OCI-LY3 (cell line): Measurements from ENCODE around the gene ETDA.
"Not testable (repeated sequence)": the region's sequence is repeated elsewhere in the genome, so short reads cannot be mapped to it uniquely, and the experiment has no call there.

Experiments
- H2AFZ ChIP-seq: fragments of 200-600, 300-600 bp; shearing (Covaris generic); 2 replicates; pipeline ENCODE4 v1.6.0; 2014; ENCODE audit warnings: antibody characterized with exemption, low read depth, low read length
- H3K27ac ChIP-seq: fragments of 200-600, 300-600 bp; sonication (generic); 2 replicates; pipeline ENCODE4 v1.5.1; 2014; ENCODE audit warnings: mild to moderate bottlenecking, low read length, moderate library complexity, mixed read lengths
- H3K27me3 ChIP-seq: fragments of 200-600, 300-600 bp; sonication (generic); 2 replicates; pipeline ENCODE4 v1.6.1; 2014; ENCODE audit warnings: low read depth, low read length, mixed read lengths
- H3K36me3 ChIP-seq: fragments of 200-600, 300-600 bp; sonication (generic); replicated peaks from 2 replicates; pipeline ENCODE3; 2014; ENCODE audit warnings: low read depth, low read length, mixed read lengths
- H3K4me1 ChIP-seq: fragments of 300-600, 200-600 bp; sonication (generic); 2 replicates; pipeline ENCODE4 v1.6.1; 2014; ENCODE audit warnings: low read length, mixed read lengths
- H3K4me2 ChIP-seq: fragments of 200-600, 300-600 bp; sonication (generic); 2 replicates; pipeline ENCODE4 v1.6.1; 2014; ENCODE audit warnings: low read length, mixed read lengths
- H3K4me3 ChIP-seq: fragments of 300-600, 200-600 bp; sonication (generic); 2 replicates; pipeline ENCODE4 v1.5.1; 2014; ENCODE audit warnings: antibody characterized with exemption, mild to moderate bottlenecking, low read length, moderate library complexity
- H3K79me2 ChIP-seq: fragments of 300-600, 200-600 bp; shearing (Covaris generic); 2 replicates; pipeline ENCODE4 v1.6.1; 2014; ENCODE audit warnings: mild to moderate bottlenecking, low read length, mixed read lengths
- H3K9ac ChIP-seq: fragments of 300-600, 200-600 bp; shearing (Covaris generic); 2 replicates; pipeline ENCODE4 v1.6.0; 2014; ENCODE audit warnings: mild to moderate bottlenecking, low read length, moderate library complexity
- H3K9me3 ChIP-seq: fragments of 200-600, 300-600 bp; shearing (Covaris generic); 2 replicates; pipeline ENCODE4 v1.6.1; 2014; ENCODE audit warnings: low read length, mixed read lengths; ENCODE audit not compliant: insufficient read depth
- H4K20me1 ChIP-seq: fragments of 200-600, 300-600 bp; sonication (generic); 2 replicates; pipeline ENCODE4 v1.6.1; 2016; ENCODE audit warnings: low read length, mixed read lengths; ENCODE audit not compliant: insufficient read depth
- EZH2phosphoT487 ChIP-seq: fragments of 200-600 bp; shearing (Covaris generic); IDR thresholded peaks from 2 replicates; pipeline ENCODE4 v1.6.1; 2018; ENCODE audit warnings: antibody characterized with exemption, mixed run types, low read depth
- TF ChIP-seq, protein P1 (sequence below): fragments of 200-600, 300-600 bp; sonication (generic); IDR thresholded peaks from 2 replicates; pipeline ENCODE4 v1.5.1; 2014; ENCODE audit warnings: antibody characterized with exemption, low read length, low read depth

Gene ETDA

GRCh38 chrX:135252011-135252518 lies at the start of gene ETDA:
Gene ETDA (plus strand): TSS chrX:135252061. CDS start chrX:135253277, 1,216 bp downstream.
- H3K9me3 ChIP-seq, H3K79me2 ChIP-seq, H4K20me1 ChIP-seq, H3K9ac ChIP-seq, H3K4me3 ChIP-seq, H3K27ac ChIP-seq, H3K27me3 ChIP-seq, H3K4me1 ChIP-seq, H3K4me2 ChIP-seq, H2AFZ ChIP-seq, H3K36me3 ChIP-seq: not testable (repeated sequence)

DNA sequence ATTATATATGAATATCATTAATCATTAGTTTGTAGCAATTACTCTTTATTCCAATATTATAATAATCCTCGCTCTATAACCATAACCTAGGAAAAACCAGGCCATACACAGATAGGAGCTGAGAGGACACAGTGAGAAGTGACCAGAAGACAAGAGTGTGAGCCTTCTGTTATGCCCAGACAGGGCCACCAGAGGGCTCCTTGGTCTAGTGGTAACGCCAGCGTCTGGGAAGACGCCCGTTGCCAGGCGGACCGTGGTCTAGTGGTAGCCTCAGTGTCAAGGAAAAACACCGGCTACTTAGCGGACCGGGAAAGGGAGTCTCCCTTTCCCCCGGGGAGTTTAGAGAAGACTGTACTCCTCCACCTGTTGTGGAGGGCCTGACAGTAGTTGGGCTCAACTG lies 45.4 kb upstream of the ETDA start:
- not testable (repeated sequence) for H3K9me3 ChIP-seq, H3K27me3 ChIP-seq, H3K9ac ChIP-seq, H3K79me2 ChIP-seq, H3K36me3 ChIP-seq, H3K4me1 ChIP-seq, H3K27ac ChIP-seq, H4K20me1 ChIP-seq
- TF ChIP-seq, protein P1, sequence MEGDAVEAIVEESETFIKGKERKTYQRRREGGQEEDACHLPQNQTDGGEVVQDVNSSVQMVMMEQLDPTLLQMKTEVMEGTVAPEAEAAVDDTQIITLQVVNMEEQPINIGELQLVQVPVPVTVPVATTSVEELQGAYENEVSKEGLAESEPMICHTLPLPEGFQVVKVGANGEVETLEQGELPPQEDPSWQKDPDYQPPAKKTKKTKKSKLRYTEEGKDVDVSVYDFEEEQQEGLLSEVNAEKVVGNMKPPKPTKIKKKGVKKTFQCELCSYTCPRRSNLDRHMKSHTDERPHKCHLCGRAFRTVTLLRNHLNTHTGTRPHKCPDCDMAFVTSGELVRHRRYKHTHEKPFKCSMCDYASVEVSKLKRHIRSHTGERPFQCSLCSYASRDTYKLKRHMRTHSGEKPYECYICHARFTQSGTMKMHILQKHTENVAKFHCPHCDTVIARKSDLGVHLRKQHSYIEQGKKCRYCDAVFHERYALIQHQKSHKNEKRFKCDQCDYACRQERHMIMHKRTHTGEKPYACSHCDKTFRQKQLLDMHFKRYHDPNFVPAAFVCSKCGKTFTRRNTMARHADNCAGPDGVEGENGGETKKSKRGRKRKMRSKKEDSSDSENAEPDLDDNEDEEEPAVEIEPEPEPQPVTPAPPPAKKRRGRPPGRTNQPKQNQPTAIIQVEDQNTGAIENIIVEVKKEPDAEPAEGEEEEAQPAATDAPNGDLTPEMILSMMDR: peak; percentile 39
- peak overlapping the region; percentile 60; the same call in 1 of the 2 replicates for H2AFZ ChIP-seq
- peak overlapping the region; percentile 57 for H3K4me2 ChIP-seq
- peak overlapping the region; percentile 50 for H3K4me3 ChIP-seq

DNA sequence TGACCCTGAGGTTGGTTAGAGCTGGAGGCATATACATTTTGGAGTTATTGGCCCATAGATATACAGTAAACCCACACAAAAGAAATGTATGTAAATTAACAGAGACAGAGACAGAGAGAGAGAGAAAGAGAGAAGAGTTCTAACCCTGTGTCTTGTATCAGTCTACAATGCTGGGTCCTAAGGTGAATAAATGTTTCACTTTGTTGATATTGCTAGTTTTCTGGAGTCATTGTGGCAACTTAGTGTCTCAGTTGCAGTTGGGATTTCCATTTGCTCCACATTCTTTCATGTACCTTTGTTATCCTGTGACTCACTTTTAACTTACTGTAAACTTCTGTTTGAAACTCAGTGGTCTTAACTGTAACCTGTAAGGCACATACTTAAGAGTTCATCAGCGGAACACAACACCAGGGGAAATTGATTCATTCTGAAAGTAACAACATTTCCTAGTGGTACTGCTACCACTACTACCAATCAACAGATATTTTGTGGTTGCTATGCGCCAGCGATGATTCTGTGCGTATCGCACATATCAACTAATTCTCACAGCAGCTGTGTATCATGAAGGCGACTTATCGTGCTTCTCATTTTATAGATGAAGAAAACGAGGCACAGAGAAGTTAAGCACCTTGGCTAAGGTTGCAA lies 38.5 kb upstream of the ETDA start:
- H3K27ac ChIP-seq: no peak overlapping the region
- H3K9ac ChIP-seq: no peak overlapping the region
- H3K4me3 ChIP-seq: peak overlapping the region; percentile 61
- no peaks in the 10 kb centered on the region for H3K9me3 ChIP-seq
- no peaks in the 10 kb centered on the region for H3K79me2 ChIP-seq
- no peak for TF ChIP-seq EZH2phosphoT487
- TF ChIP-seq, protein P1: no peak
- H3K4me1 ChIP-seq: peaks cover 12% of the 10 kb centered on the region
- H3K27me3 ChIP-seq: no peaks in the 10 kb centered on the region
- H4K20me1 ChIP-seq: no peaks in the 10 kb centered on the region
- H2AFZ ChIP-seq: peak overlapping the region; percentile 25; the same call in 1 of the 2 replicates
- H3K4me2 ChIP-seq: peak overlapping the region; percentile 67
- no peaks in the 10 kb centered on the region for H3K36me3 ChIP-seq

- H3K9ac ChIP-seq, H3K27me3 ChIP-seq, H3K79me2 ChIP-seq: not testable (repeated sequence)
These were observed 5.9 kb upstream of the ETDA start for GRCh38 chrX:135245989-135246388.

GRCh38 chrX:135256087-135256684 lies 4.3 kb downstream of the ETDA start:
- not testable (repeated sequence) for H3K79me2 ChIP-seq

More at GRCh38 chrX:135245989-135246388, 5.9 kb upstream of the ETDA start:
- not testable (repeated sequence) for H3K4me2 ChIP-seq, H3K9me3 ChIP-seq, H4K20me1 ChIP-seq, H2AFZ ChIP-seq, H3K4me1 ChIP-seq, H3K27ac ChIP-seq, H3K4me3 ChIP-seq, H3K36me3 ChIP-seq

More at GRCh38 chrX:135256087-135256684, 4.3 kb downstream of the ETDA start:
- not testable (repeated sequence) for H3K4me1 ChIP-seq, H3K4me2 ChIP-seq, H3K27me3 ChIP-seq, H3K27ac ChIP-seq, H2AFZ ChIP-seq, H3K9ac ChIP-seq, H3K4me3 ChIP-seq, H4K20me1 ChIP-seq, H3K36me3 ChIP-seq, H3K9me3 ChIP-seq
